Stimulated activated CD4-positive, alpha-beta T cell treated with anti-CD3 and anti-CD28 coated beads, TNF-alpha, amount 100 ng/mL, for 1 hour (primary cell): ENCODE data around the gene ALMS1.
"Not testable (repeated sequence)": the region's sequence is repeated elsewhere in the genome, so short reads cannot be mapped to it uniquely, and the experiment has no call there.

ENCODE experiments used
- DNase-seq, 3 donors: peaks; one replicate each; pipeline ENCODE4 v3.0.0-alpha.2; 2020; ENCODE audit warnings: low read depth in 3 of 3, low spot score in 1 of 3

The ALMS1 gene

DNA sequence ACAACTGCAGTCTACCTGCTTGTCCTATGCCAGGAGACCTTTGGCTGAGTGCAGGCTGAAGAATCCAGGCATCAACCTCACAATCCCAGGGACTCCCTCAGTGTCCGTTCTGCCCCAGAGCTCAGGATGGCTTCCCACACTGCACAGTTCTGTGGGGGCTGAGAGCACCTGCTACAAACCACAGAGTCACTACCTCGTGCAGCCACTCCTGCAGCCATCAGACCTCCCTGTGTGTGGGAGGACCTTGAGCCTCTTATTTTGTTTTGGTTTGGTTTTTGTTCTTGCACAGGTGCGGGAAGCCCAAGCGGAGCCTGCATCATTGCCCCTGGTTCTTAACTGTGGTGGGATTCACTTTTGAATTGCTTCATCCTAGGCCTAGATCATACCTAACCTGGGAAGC, 225.6 kb downstream of the ALMS1 start:
- no peak for DNase-seq

GRCh38 chr2:73611867-73612266, 226.2 kb downstream of the ALMS1 start:
- DNase-seq: no peak

GRCh38 chr2:73614105-73614504, 228.5 kb downstream of the ALMS1 start:
- no peak for DNase-seq

- no peak for DNase-seq
These were observed 229.4 kb downstream of the ALMS1 start for GRCh38 chr2:73614997-73615396.

GRCh38 chr2:73619925-73620324, 234.3 kb downstream of the ALMS1 start:
- not testable (repeated sequence) for DNase-seq

GRCh38 chr2:73624036-73624435, 238.4 kb downstream of the ALMS1 start:
- DNase-seq: not testable (repeated sequence)

- DNase-seq: not testable (repeated sequence)
These were observed 239.0 kb downstream of the ALMS1 start for GRCh38 chr2:73624625-73625024.

DNA sequence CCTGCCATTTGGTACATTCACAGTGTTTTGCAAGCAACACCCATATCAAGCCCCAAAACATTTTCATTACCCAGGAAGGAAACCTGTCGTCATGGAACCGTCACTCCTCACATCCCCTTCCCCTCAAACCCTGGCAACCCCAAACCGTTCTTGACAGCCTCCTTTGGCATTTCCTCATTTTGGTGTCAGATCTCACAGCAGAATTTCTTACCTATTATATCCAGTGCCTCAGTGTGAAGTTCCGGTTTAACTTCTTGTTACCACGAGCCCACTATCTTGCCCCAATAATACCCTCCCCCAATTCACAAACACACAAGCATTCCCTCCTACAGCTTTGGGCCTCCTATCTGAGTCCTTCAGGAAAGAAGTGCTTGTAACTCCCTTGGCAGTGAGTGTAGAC, 240.6 kb downstream of the ALMS1 start:
- DNase-seq: not testable (repeated sequence)

- DNase-seq: not testable (repeated sequence)
These were observed 242.9 kb downstream of the ALMS1 start for GRCh38 chr2:73628493-73628892.

DNA sequence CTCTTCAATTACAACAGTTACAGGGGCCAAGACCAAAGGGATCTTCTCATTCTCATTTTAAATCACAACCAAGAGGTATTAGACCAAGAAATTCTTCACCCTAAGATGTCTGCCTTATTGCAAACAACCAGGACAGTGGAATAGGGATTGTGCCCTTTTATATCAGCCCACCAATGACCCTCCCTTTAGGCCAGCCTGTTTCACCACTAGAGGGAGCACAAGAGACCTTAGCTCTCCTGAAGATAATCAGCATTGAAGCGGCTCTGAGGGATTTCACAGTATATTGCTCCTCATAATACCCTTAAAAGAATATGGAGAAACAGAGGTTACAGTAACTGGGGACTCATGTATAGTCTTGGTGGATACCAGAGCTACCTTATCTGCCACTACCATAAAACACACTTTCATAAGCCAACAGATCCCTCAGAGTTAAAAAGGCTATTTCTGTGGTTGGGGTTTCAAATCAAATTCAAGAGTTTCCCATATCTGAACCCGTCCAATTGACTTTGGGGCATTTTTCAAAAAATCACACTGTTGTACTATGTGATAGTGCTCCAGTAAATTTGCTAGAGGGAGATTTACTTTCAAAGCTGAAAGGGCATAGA, 245.1 kb downstream of the ALMS1 start:
- not testable (repeated sequence) for DNase-seq

- DNase-seq: not testable (repeated sequence)
These were observed 251.3 kb downstream of the ALMS1 start for GRCh38 chr2:73636977-73637376.

DNA sequence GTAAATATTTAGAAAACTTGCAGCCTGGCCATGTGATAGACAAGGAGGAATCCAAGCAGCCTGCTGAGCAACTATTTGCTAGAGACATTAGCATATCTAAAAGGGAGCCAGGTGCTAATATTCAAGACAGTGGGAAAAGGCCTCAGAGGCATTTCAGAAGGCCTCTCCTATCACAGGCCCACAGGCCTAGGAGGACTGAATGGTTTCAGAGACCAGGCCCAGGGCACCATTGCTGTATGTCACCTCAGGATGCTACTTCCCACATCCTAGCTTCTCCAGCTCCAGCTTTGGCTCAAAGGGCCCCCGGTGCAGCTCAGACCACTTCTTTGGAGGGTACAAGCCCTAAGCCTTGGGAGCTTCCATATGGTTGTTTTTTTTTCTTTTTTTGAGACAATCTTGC, 252.8 kb downstream of the ALMS1 start:
- DNase-seq: no peak

GRCh38 chr2:73640511-73640911, 254.9 kb downstream of the ALMS1 start:
- no peak for DNase-seq

GRCh38 chr2:73640946-73641766, 255.5 kb downstream of the ALMS1 start:
- no peak for DNase-seq

DNA sequence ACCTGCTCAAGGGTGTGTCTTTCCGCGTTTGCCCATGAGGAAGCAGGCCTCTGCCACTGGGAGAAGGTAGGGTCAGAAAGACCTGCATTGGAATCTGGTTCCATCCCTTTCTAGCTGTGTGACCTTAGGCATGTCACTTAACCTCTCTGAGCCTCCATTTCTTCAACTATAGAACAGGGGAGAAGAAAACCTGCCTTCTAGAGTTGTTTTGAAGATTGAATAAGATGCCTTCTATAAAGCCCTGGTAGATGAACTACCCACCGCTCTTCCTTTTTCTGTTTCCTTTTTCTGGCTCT, 256.1 kb downstream of the ALMS1 start:
- no peak for DNase-seq

DNA sequence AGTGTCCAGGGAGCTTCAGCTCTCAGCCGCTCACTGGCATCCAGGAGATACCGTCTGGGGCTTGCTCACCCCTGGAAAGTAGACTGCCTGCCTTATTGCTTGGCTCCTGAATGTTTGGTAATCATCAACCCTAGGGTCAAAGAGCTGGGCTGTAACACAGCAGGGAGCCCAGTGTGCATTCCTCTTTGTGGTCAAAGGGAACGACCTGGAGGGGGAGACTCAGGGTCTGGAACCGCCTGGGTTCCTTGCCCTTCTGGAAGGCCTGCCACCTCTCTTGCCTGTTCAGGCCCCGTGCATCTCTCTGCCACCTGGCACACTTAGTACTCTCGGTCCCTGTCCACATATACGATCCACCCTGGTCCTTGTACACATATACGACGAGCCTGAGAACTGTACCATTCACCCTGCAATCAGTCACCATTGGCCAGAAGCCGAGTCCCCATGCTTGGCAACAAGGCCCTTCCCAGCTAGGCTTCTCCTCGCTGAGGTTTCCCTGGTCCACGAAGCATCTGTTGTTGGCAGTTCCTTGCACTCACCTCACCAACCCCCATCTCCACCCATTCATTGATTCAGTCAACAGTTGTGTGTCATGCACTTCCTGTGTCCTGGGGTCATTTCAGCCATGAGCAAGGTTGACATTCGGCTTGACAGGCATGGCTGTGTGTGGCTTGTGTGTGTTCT, 256.8 kb downstream of the ALMS1 start, which contains the start of gene NAT8:
Gene NAT8, minus strand, starts transcription at position 85 of the 681 bp plus-strand sequence. CDS start 794 bp downstream, outside the sequence.
- DNase-seq: no peak

DNA sequence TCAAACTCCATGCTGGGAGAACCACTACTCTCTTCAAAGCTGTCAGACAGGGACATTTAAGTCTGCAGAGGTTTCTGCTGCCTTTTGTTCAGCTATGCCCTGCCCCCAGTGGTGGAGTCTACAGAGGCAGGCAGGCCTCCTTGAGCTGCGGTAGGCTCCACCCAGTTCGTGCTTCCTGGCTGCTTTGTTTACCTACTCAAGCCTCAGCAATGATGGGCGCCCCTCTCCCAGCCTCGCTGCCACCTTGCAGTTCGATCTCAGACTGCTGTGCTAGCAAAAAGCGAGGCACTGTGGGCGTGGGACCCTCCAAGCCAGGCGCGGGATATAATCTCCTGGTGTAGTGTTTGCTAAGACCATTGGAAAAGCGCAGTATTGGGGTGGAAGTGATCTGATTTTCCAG, 262.1 kb downstream of the ALMS1 start:
- not testable (repeated sequence) for DNase-seq

- DNase-seq: no peak
These were observed 266.1 kb downstream of the ALMS1 start for GRCh38 chr2:73651591-73652230.

GRCh38 chr2:73652348-73652747, 266.7 kb downstream of the ALMS1 start:
- no peak for DNase-seq

GRCh38 chr2:73654175-73654574, 268.5 kb downstream of the ALMS1 start:
- DNase-seq: no peak
